Measurements from ENCODE around the gene KLHL6. TPM values are rescaled to one million over a fixed set of nuclear protein-coding genes. Genes with fewer than 3 reads are reported as not detected.
A peak's percentile ranks its signal among the peaks of the same experiment; 100 is the strongest.

The KLHL6 gene
- 1 to 10 TPM in 2 of 6 donors, under 1 TPM in 4; 0.19 to 4.6 (median 0.38) TPM for total RNA-seq
- under 1 TPM; 0.19 to 0.27 TPM for polyA plus RNA-seq

- DNase-seq (peak in 1 of 6 donors; percentile 39), ATAC-seq (peak in 2 of 4 donors; percentile 76 to 80), FAIRE-seq (no peak)
- 62 to 70% methylated on average over 9 of the region's 9 CpGs for WGBS, 2 donors
- no peaks in the 10 kb centered on the region for H3K36me3 ChIP-seq
- no peaks in the 10 kb centered on the region for H3K27me3 ChIP-seq
- no peaks in the 10 kb centered on the region for H3K4me1 ChIP-seq
- peak within 1 kb of the TSS in 1 of 4 donors; percentile 22 for H3K4me3 ChIP-seq
- peak within 1 kb of the TSS in 2 of 4 donors; percentile 41 to 57 for H3K27ac ChIP-seq
- intact Hi-C loops (cut with DNase I), result no loop called here
- no peaks in the 10 kb centered on the region for H3K9me3 ChIP-seq
- TF ChIP-seq CTCF (IDR thresholded peaks at IDR 0.05), result no peak
Measured at GRCh38 chr3:183555541-183556081, at the start of gene KLHL6. TSS of gene KLHL6 (minus strand) at chr3:183555706. CDS start at chr3:183555653, 53 bp downstream.

GRCh38 chr3:183597959-183598358 lies 42.5 kb upstream of the KLHL6 start:
- Histone ChIP-seq H3K4me3 (no peak overlapping the region), H3K27ac (no peak overlapping the region), H3K4me1 (no peaks in the 10 kb centered on the region), H3K27me3 (no peaks in the 10 kb centered on the region), H3K36me3 (no peaks in the 10 kb centered on the region), H3K9me3 (no peaks in the 10 kb centered on the region)
- TF ChIP-seq CTCF (IDR thresholded peaks at IDR 0.05), result no peak
- intact Hi-C loops (cut with DNase I), result no loop called here
- WGBS, 2 donors, result 0 to 71% methylated on average over 1 of the region's 1 CpG
- ATAC-seq (no peak), DNase-seq (no peak), FAIRE-seq (no peak)

GRCh38 chr3:183594636-183595035 lies 39.1 kb upstream of the KLHL6 start:
- 98 to 100% methylated on average over 2 of the region's 2 CpGs for WGBS, 2 donors
- no peaks in the 10 kb centered on the region for H3K36me3 ChIP-seq
- ATAC-seq, result no peak
- no peak for DNase-seq
- no peak for FAIRE-seq
- no peak overlapping the region for H3K27ac ChIP-seq
- H3K4me1 ChIP-seq, result no peaks in the 10 kb centered on the region
- H3K9me3 ChIP-seq, result no peaks in the 10 kb centered on the region
- no peaks in the 10 kb centered on the region for H3K27me3 ChIP-seq
- TF ChIP-seq CTCF (IDR thresholded peaks at IDR 0.05), result no peak
- intact Hi-C loops (cut with DNase I), result no loop called here
- no peak overlapping the region for H3K4me3 ChIP-seq

GRCh38 chr3:183592821-183593220 lies 37.3 kb upstream of the KLHL6 start:
- intact Hi-C loops (cut with DNase I), result no loop called here
- WGBS, 2 donors, result 84 to 91% methylated on average over 7 of the region's 7 CpGs
- DNase-seq, result no peak
- Histone ChIP-seq H3K4me1 (no peaks in the 10 kb centered on the region), H3K36me3 (no peaks in the 10 kb centered on the region), H3K27me3 (no peaks in the 10 kb centered on the region), H3K4me3 (no peak overlapping the region), H3K9me3 (no peaks in the 10 kb centered on the region), H3K27ac (no peak overlapping the region)
- FAIRE-seq, result no peak
- no peak for TF ChIP-seq CTCF (IDR thresholded peaks at IDR 0.05)
- no peak for ATAC-seq

- intact Hi-C loops (cut with DNase I), result no loop called here
- DNase-seq, result no peak
- Histone ChIP-seq H3K4me3 (no peak overlapping the region), H3K36me3 (no peaks in the 10 kb centered on the region), H3K27me3 (no peaks in the 10 kb centered on the region), H3K27ac (no peak overlapping the region), H3K4me1 (no peaks in the 10 kb centered on the region), H3K9me3 (no peaks in the 10 kb centered on the region)
- FAIRE-seq, result no peak
- no peak for TF ChIP-seq CTCF (IDR thresholded peaks at IDR 0.05)
- ATAC-seq, result no peak
- WGBS, 2 donors, result 37 to 48% methylated on average over 6 of the region's 6 CpGs
Measured at GRCh38 chr3:183591881-183592521, 36.5 kb upstream of the KLHL6 start.

Measured in pancreas (tissue), 10 donors.